ENCODE measurements around the gene SYCP3.

Gene SYCP3

DNA sequence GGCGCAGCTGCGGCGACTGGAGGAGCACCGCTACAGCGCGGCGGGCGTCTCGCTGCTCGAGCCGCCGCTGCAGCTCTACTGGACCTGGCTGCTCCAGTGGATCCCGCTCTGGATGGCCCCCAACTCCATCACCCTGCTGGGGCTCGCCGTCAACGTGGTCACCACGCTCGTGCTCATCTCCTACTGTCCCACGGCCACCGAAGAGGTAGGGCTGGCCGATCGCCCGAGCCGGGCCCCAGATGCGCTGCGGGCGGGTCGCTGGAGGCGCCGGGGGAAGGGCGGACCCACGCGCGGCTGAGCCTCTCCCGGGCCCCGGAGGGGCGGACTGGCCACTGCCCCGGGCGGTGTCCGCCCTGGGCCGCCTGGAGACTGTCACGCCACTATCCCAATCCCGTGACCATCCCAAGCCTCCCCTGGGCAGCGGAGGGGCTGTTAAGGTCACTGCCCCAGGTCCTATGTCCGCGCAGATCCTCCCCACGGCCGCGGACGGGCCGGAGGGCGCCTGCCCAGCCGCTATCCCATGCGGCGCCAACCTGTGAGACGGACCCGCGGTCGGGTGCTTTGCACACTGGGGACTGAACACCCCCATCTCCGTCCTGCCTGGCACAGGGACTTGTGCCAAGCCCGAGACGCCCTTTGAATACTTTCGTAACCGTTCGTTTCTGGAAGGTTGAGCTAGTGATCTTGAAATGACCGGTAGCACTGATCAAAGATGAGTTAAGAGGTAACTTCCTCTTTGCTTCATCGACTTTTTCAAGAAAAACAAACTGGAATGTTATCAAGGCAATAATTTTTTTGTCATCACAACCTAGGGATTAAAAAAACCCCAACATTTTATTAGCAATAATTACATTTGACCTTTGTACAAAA is 41.1 kb downstream of the SYCP3 start:
- peak overlapping the region; percentile 27 for H3K27ac ChIP-seq (ENCODE audit: poor library complexity, severe bottlenecking)
- H3K4me1 ChIP-seq (ENCODE audit: insufficient read depth, poor library complexity, severe bottlenecking), result peaks cover 10% of the 10 kb centered on the region
- H3K9me3 ChIP-seq (ENCODE audit: severe bottlenecking), result no peaks in the 10 kb centered on the region
- no peaks in the 10 kb centered on the region for H3K27me3 ChIP-seq (ENCODE audit: insufficient read depth, poor library complexity, severe bottlenecking)
- ATAC-seq (ENCODE audit: low read depth) (peak; percentile 47), DNase-seq (ENCODE audit: low spot score) (no peak)
- no peaks in the 10 kb centered on the region for H3K36me3 ChIP-seq (ENCODE audit: low read depth)
- TF ChIP-seq, protein P1, sequence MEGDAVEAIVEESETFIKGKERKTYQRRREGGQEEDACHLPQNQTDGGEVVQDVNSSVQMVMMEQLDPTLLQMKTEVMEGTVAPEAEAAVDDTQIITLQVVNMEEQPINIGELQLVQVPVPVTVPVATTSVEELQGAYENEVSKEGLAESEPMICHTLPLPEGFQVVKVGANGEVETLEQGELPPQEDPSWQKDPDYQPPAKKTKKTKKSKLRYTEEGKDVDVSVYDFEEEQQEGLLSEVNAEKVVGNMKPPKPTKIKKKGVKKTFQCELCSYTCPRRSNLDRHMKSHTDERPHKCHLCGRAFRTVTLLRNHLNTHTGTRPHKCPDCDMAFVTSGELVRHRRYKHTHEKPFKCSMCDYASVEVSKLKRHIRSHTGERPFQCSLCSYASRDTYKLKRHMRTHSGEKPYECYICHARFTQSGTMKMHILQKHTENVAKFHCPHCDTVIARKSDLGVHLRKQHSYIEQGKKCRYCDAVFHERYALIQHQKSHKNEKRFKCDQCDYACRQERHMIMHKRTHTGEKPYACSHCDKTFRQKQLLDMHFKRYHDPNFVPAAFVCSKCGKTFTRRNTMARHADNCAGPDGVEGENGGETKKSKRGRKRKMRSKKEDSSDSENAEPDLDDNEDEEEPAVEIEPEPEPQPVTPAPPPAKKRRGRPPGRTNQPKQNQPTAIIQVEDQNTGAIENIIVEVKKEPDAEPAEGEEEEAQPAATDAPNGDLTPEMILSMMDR (IDR thresholded peaks at IDR 0.05; ENCODE audit: poor library complexity, severe bottlenecking), result no peak
- peak overlapping the region; percentile 87 for H3K4me3 ChIP-seq (ENCODE audit: severe bottlenecking)

DNA sequence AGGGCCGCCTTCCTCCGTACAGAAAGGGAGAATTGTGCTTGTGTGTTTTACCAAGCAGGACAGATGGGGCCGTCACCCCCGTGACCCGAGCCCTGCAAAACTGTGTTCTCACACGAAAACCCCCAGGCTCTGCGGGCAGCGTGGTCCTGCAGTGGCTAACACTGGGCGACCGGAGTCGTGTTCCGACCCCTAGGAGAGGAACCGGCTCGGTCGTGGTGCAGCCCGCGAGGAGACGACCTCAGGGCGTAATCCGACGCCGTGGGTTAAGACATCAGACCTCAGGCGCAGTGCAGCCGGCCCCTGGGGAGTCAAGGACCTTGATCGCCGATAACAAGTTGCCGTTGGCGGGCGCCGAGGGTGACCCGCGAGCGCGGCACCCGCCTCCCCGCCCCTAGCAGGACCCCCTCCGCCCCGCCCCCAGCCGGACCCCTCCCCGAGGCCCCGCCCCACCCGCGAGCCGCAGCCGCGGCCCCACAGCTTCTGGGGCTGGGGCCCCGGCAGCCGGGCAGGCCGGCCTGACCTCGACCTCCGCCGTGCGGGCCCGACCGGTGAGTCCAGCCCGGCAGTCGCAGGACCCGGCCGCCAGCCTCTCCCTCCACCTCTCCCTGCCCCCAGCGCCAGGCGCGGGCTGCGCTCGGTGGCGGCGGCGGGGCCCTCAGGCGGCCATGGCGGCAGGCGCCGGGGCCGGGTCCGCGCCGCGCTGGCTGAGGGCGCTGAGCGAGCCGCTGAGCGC is 41.9 kb downstream of the SYCP3 start, which contains the start of gene CHPT1:
Gene CHPT1 (plus strand): TSS at position 444 of the 733 bp plus-strand sequence. CDS start 222 bp downstream, at position 666.
- H3K36me3 ChIP-seq (ENCODE audit: low read depth), result no peaks in the 10 kb centered on the region
- ATAC-seq (ENCODE audit: low read depth) (peak; percentile 64), DNase-seq (ENCODE audit: low spot score) (peak; percentile 70)
- peaks cover 10% of the 10 kb centered on the region for H3K4me1 ChIP-seq (ENCODE audit: insufficient read depth, poor library complexity, severe bottlenecking)
- peak within 1 kb of the TSS; percentile 27 for H3K27ac ChIP-seq (ENCODE audit: poor library complexity, severe bottlenecking)
- H3K9me3 ChIP-seq (ENCODE audit: severe bottlenecking), result no peaks in the 10 kb centered on the region
- H3K4me3 ChIP-seq (ENCODE audit: severe bottlenecking), result peak within 1 kb of the TSS; percentile 87
- H3K27me3 ChIP-seq (ENCODE audit: insufficient read depth, poor library complexity, severe bottlenecking), result no peaks in the 10 kb centered on the region
- TF ChIP-seq, protein P1 (IDR thresholded peaks at IDR 0.05; ENCODE audit: poor library complexity, severe bottlenecking), result no peak

DNA sequence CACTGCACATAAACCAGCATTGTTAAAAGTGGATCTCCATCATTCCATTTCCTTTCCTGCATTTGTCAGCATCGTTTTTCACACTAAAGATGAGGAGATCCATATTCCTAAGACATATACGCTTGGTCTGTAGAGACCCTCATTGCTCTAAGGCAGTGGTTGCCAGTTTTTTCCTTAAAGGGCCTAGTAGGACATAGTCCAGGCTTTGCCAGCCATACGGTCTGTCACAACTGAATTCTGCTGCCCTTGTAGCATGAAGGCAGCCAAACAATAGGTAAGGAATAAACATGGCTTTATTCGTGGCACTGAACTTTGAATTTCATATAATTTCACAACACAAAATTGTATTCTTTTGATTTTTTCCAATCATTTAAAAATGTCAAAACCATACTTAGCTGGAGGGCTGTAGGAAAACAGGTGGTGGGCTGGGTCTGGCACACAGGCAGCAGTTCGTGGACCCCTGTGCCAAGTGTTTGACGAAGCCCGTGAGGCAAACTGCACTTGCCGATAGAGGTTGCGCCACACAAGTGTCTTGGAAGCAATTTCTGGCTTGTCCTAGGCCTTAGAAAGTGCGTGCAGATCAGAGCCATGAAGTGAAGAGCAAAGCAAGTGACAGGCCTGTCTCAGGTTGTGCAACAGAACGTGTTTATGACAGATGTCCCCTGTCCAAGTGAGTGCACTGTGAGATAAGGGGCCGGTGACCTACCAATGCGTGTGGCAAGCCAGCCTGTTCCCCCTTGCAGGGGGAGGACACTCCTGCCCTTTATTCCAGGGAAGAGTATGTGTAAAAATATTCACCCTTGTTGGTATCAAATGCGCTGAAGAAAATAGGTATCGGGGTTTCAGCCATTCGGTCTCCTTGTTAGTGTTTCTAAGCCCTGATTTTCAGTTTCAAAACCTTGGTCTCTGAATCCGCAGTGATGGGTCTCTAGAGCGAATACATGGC is 42.7 kb downstream of the SYCP3 start:
- no peaks in the 10 kb centered on the region for H3K9me3 ChIP-seq (ENCODE audit: severe bottlenecking)
- no peaks in the 10 kb centered on the region for H3K36me3 ChIP-seq (ENCODE audit: low read depth)
- TF ChIP-seq, protein P1 (IDR thresholded peaks at IDR 0.05; ENCODE audit: poor library complexity, severe bottlenecking), result no peak
- DNase-seq (ENCODE audit: low spot score) (no peak), ATAC-seq (ENCODE audit: low read depth) (no peak)
- H3K27me3 ChIP-seq (ENCODE audit: insufficient read depth, poor library complexity, severe bottlenecking), result no peaks in the 10 kb centered on the region
- H3K27ac ChIP-seq (ENCODE audit: poor library complexity, severe bottlenecking), result no peak overlapping the region
- H3K4me1 ChIP-seq (ENCODE audit: insufficient read depth, poor library complexity, severe bottlenecking), result peaks cover 10% of the 10 kb centered on the region
- H3K4me3 ChIP-seq (ENCODE audit: severe bottlenecking), result peak overlapping the region; percentile 87

DNA sequence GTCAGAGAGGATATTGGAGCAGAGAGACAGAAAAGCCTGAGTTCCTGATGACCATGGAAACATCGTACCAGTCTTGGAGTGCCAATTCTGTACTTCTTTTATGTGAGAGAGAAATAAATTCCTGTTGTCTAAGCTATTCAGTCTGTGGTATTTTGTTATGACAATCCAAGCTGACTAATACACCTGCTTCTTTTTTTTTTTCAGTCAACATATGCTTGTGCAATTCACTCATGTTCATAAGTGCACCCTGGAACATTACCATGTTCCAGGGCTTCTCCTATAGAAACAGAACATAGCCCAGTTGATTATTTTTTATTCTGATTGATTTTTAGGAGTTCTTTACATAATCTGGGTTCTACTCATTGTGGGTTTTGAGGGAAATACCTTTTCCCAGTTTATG is 43.6 kb downstream of the SYCP3 start:
- TF ChIP-seq, protein P1 (IDR thresholded peaks at IDR 0.05; ENCODE audit: poor library complexity, severe bottlenecking), result no peak
- Histone ChIP-seq H3K4me3 (ENCODE audit: severe bottlenecking) (no peak overlapping the region), H3K27ac (ENCODE audit: poor library complexity, severe bottlenecking) (no peak overlapping the region), H3K9me3 (ENCODE audit: severe bottlenecking) (no peaks in the 10 kb centered on the region), H3K27me3 (ENCODE audit: insufficient read depth, poor library complexity, severe bottlenecking) (no peaks in the 10 kb centered on the region), H3K36me3 (ENCODE audit: low read depth) (no peaks in the 10 kb centered on the region), H3K4me1 (ENCODE audit: insufficient read depth, poor library complexity, severe bottlenecking) (peaks cover 5% of the 10 kb centered on the region)
- ATAC-seq (ENCODE audit: low read depth), result peak; percentile 13; the same call in 1 of the 3 replicates
- no peak for DNase-seq (ENCODE audit: low spot score)

Measured in RWPE2 (cell line).